OCI-LY1 (cell line): ENCODE measurements around the gene ZMIZ1.

Experiments used
- H2AFZ ChIP-seq: fragments of 200-600 bp; sonication (generic), shearing (Covaris generic); 2 replicates; pipeline ENCODE4 v1.6.0; 2014; ENCODE audit warnings: antibody characterized with exemption, mild to moderate bottlenecking, low read length
- H3F3A ChIP-seq: fragments of 200-600 bp; sonication (generic), shearing (Covaris generic); 2 replicates; pipeline ENCODE4 v1.6.0; 2014; ENCODE audit warnings: mild to moderate bottlenecking, antibody characterized with exemption, low read length, moderate library complexity; ENCODE audit not compliant: insufficient read depth
- H3K27ac ChIP-seq: fragments of 200-600 bp; sonication (generic); 2 replicates; pipeline ENCODE4 v1.5.1; 2014; ENCODE audit warnings: low read length, mixed run types, mild to moderate bottlenecking, low read depth; ENCODE audit not compliant: poor library complexity, severe bottlenecking
- H3K27me3 ChIP-seq: fragments of 200-600 bp; sonication (generic); 2 replicates; pipeline ENCODE4 v1.6.0; 2014; ENCODE audit warnings: antibody characterized with exemption, mild to moderate bottlenecking, low read length, moderate library complexity; ENCODE audit not compliant: insufficient read depth
- H3K36me3 ChIP-seq: fragments of 200-600 bp; sonication (generic); 2 replicates; pipeline ENCODE4 v1.6.1; 2014; ENCODE audit warnings: mild to moderate bottlenecking, antibody characterized with exemption, low read length, moderate library complexity, mixed read lengths; ENCODE audit not compliant: insufficient read depth
- H3K4me1 ChIP-seq: fragments of 200-600 bp; sonication (generic); 2 replicates; pipeline ENCODE4 v1.5.1; 2014; ENCODE audit warnings: mild to moderate bottlenecking, low read length, moderate library complexity; ENCODE audit not compliant: insufficient read depth, severe bottlenecking
- H3K4me2 ChIP-seq: fragments of 200-600 bp; sonication (generic), shearing (Covaris generic); 2 replicates; pipeline ENCODE4 v1.6.1; 2014; ENCODE audit warnings: low read length
- H3K4me3 ChIP-seq: fragments of 200-600 bp; sonication (generic); 2 replicates; pipeline ENCODE4 v1.5.1; 2014; ENCODE audit warnings: low read length, low read depth, mild to moderate bottlenecking, mixed read lengths; ENCODE audit not compliant: poor library complexity, severe bottlenecking
- H3K79me2 ChIP-seq: fragments of 200-600 bp; shearing (Covaris generic); 2 replicates; pipeline ENCODE4 v1.6.1; 2016; ENCODE audit warnings: mixed run types, low read length, mixed read lengths; ENCODE audit not compliant: insufficient read depth
- H3K9ac ChIP-seq: fragments of 200-600 bp; sonication (generic), shearing (Covaris generic); 2 replicates; pipeline ENCODE4 v1.6.1; 2014; ENCODE audit warnings: mild to moderate bottlenecking, low read length, mixed read lengths
- H3K9me2 ChIP-seq: fragments of 200-600 bp; sonication (generic), shearing (Covaris generic); 2 replicates; pipeline ENCODE4 v1.6.1; 2014; ENCODE audit warnings: low read depth, mild to moderate bottlenecking, low read length, mixed read lengths
- H3K9me3 ChIP-seq: fragments of 200-600 bp; shearing (Covaris generic); 2 replicates; pipeline ENCODE4 v1.6.1; 2014; ENCODE audit warnings: low read length, mixed read lengths
- H4K20me1 ChIP-seq: fragments of 200-600 bp; sonication (generic), shearing (Covaris generic); 2 replicates; pipeline ENCODE4 v1.6.0; 2016; ENCODE audit warnings: mild to moderate bottlenecking, low read length; ENCODE audit not compliant: insufficient read depth
- EZH2 ChIP-seq: fragments of 200-600 bp; sonication (generic), shearing (Covaris generic); IDR thresholded peaks from 2 replicates; pipeline ENCODE4 v1.8.0; 2017; ENCODE audit warnings: borderline replicate concordance, mixed run types, mild to moderate bottlenecking, antibody characterized with exemption, low read length, moderate library complexity, mixed read lengths
- TF ChIP-seq, protein P1 (sequence below): fragments of 200-600 bp; sonication (generic), shearing (Covaris generic); IDR thresholded peaks from 2 replicates; pipeline ENCODE4 v1.5.1; 2017; ENCODE audit warnings: mild to moderate bottlenecking, antibody characterized with exemption, low read length, moderate library complexity, mixed read lengths

Gene ZMIZ1

GRCh38 chr10:79088176-79088575, 19.4 kb downstream of the ZMIZ1 start:
- no peaks in the 10 kb centered on the region for H4K20me1 ChIP-seq

DNA sequence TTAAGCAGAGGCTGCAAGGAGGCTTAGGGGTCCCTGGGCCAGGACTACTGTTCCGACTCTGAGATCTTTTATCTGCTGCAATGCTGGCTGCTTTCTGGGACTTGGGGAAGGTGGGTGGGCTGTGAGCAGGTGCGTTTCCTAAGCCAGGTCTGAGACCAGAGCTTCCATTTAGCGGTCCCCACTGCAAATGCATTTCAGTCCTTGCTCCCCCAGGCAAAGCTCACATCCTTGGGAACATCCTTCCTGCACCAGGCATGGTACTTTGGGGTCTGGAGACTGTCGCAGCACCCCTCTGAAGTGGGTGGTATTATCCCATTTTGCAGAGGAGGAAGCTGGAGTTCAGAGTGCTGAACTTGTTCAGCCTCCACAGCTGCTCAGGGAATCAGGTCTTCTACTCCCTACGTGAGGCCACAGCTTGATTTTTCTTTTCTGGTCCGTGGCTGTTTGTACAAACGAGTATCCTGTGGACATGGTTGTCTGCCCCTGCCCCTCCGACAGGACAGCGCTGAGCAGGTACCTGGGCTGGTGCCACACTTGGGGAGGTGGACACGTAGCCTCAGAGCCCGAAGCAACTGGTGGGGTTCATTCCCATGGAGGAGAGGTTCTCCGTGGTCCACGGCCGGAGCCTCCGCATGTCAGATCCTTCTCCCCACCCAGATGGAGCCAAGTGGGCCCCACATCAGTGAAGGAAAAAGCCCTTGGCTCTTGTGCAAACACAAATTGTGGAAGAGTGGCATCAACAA, 20.0 kb downstream of the ZMIZ1 start:
- no peak overlapping the region for H3K4me3 ChIP-seq
- H3K36me3 ChIP-seq, result no peaks in the 10 kb centered on the region
- no peaks in the 10 kb centered on the region for H3K79me2 ChIP-seq
- no peak for TF ChIP-seq EZH2
- TF ChIP-seq, protein P1, sequence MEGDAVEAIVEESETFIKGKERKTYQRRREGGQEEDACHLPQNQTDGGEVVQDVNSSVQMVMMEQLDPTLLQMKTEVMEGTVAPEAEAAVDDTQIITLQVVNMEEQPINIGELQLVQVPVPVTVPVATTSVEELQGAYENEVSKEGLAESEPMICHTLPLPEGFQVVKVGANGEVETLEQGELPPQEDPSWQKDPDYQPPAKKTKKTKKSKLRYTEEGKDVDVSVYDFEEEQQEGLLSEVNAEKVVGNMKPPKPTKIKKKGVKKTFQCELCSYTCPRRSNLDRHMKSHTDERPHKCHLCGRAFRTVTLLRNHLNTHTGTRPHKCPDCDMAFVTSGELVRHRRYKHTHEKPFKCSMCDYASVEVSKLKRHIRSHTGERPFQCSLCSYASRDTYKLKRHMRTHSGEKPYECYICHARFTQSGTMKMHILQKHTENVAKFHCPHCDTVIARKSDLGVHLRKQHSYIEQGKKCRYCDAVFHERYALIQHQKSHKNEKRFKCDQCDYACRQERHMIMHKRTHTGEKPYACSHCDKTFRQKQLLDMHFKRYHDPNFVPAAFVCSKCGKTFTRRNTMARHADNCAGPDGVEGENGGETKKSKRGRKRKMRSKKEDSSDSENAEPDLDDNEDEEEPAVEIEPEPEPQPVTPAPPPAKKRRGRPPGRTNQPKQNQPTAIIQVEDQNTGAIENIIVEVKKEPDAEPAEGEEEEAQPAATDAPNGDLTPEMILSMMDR, result no peak
- no peak overlapping the region for H3K4me2 ChIP-seq
- no peaks in the 10 kb centered on the region for H3K9me3 ChIP-seq
- no peak overlapping the region for H3K9ac ChIP-seq
- peaks cover 9% of the 10 kb centered on the region for H3K4me1 ChIP-seq
- H3F3A ChIP-seq, result no peaks in the 10 kb centered on the region
- no peak overlapping the region for H2AFZ ChIP-seq
- H3K27me3 ChIP-seq, result peaks cover 11% of the 10 kb centered on the region
- no peaks in the 10 kb centered on the region for H3K9me2 ChIP-seq
- no peak overlapping the region for H3K27ac ChIP-seq
- H4K20me1 ChIP-seq, result no peaks in the 10 kb centered on the region

More at GRCh38 chr10:79088176-79088575, 19.4 kb downstream of the ZMIZ1 start:
- H3K79me2 ChIP-seq, result no peaks in the 10 kb centered on the region
- H3K4me1 ChIP-seq, result peaks cover 9% of the 10 kb centered on the region
- no peak for TF ChIP-seq EZH2
- TF ChIP-seq, protein P1, result no peak
- H3K4me3 ChIP-seq, result no peak overlapping the region
- no peaks in the 10 kb centered on the region for H3K36me3 ChIP-seq
- H2AFZ ChIP-seq, result no peak overlapping the region
- no peak overlapping the region for H3K27ac ChIP-seq
- H3K9ac ChIP-seq, result no peak overlapping the region
- no peaks in the 10 kb centered on the region for H3K9me3 ChIP-seq
- H3K9me2 ChIP-seq, result no peaks in the 10 kb centered on the region
- no peaks in the 10 kb centered on the region for H3F3A ChIP-seq
- no peak overlapping the region for H3K4me2 ChIP-seq
- peaks cover 11% of the 10 kb centered on the region for H3K27me3 ChIP-seq

DNA sequence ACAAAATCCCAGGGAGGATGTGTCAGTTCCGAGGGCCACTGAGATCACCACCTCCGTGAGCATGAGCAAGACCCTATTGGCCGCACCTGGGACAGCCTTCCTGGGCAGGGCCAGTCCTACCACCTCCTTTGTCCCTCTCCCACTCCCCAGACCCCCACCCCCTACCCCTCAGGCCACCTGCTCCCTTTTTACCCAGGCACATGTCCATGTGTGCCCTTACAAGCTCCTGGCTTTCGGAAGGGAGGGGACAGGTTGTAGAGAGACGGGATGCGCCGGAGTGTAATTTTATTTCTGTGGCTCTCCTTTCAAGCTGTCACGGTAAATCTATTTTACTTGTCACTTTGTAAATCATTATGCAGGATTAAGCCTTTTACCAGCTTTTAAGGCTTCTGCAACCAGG, 20.9 kb downstream of the ZMIZ1 start:
- Histone ChIP-seq H3K9me3 (no peaks in the 10 kb centered on the region), H3K36me3 (no peaks in the 10 kb centered on the region), H3K4me2 (no peak overlapping the region), H3K9ac (no peak overlapping the region), H3K79me2 (no peaks in the 10 kb centered on the region), H3K9me2 (no peaks in the 10 kb centered on the region), H4K20me1 (no peaks in the 10 kb centered on the region), H3K4me1 (peaks cover 3% of the 10 kb centered on the region), H3F3A (no peaks in the 10 kb centered on the region), H3K27ac (no peak overlapping the region), H3K4me3 (no peak overlapping the region), H3K27me3 (peaks cover 11% of the 10 kb centered on the region), H2AFZ (no peak overlapping the region)
- TF ChIP-seq, protein P1, result no peak
- no peak for TF ChIP-seq EZH2
